Sigmoid colon (tissue), 4 donors: ENCODE results near the gene RIN1.

Source experiments
- CTCF ChIP-seq, 4 experiments: fragments of 450-650 bp in 3 of 4; fragments of 200-600 bp in 1 of 4; IDR thresholded peaks; one replicate each; pipeline ENCODE4 v1.5.1; 2016 to 2019; ENCODE audit warnings: antibody characterized with exemption in 4 of 4, mild to moderate bottlenecking in 3 of 4, moderate library complexity in 2 of 4
- EP300 ChIP-seq, 4 donors: sonication (generic); formaldehyde crosslinking; IDR thresholded peaks; one replicate each; pipeline ENCODE4 v1.6.1; 2017; ENCODE audit warnings: antibody characterized with exemption in 4 of 4
- POLR2A ChIP-seq, 2 donors: fragments of 450-650 bp; IDR thresholded peaks; one replicate each; pipeline ENCODE4 v1.6.1; 2016; ENCODE audit warnings: antibody characterized with exemption in 2 of 2, mild to moderate bottlenecking in 2 of 2, moderate library complexity in 2 of 2
- POLR2AphosphoS5 ChIP-seq, 4 donors: sonication (generic); formaldehyde crosslinking; IDR thresholded peaks; one replicate each; pipeline ENCODE4 v1.6.1; 2017; ENCODE audit warnings: antibody characterized with exemption in 4 of 4

- no peak for TF ChIP-seq CTCF (IDR thresholded peaks at IDR 0.05)
- TF ChIP-seq POLR2AphosphoS5 (IDR thresholded peaks at IDR 0.05): no peak
- no peak for TF ChIP-seq POLR2A (IDR thresholded peaks at IDR 0.05)
- TF ChIP-seq EP300 (IDR thresholded peaks at IDR 0.05): no peak
Observed at GRCh38 chr11:66293352-66293751, 42.9 kb downstream of the RIN1 start.
